Pancreas (tissue), 10 donors: ENCODE data around the gene PPFIBP2. TPM values are rescaled to one million over a fixed set of nuclear protein-coding genes. Genes with fewer than 3 reads are reported as not detected.
"Not testable (repeated sequence)": the region's sequence is repeated elsewhere in the genome, so short reads cannot be mapped to it uniquely, and the experiment has no call there.

Experiments
- ATAC-seq, 4 donors: fragments of 200-7000 bp; cut with Tn5 transposase; one replicate each; pipeline versions ENCODE4 v1.8.0 to v1.9.1; 2020; ENCODE audit warnings: mild to moderate bottlenecking in 4 of 4, moderate library complexity in 4 of 4
- DNase-seq, 6 donors: peaks; one replicate each; pipeline ENCODE4 v3.0.0-alpha.2; 2020
- FAIRE-seq: peaks from 2 replicates; lab custom pipeline; 2012; peaks lifted over from hg19 to GRCh38; lab: Jason Lieb, UNC
- H3K27ac ChIP-seq, 4 donors: fragments of 200-600 bp; sonication (generic); 1 replicate in 3 of 4; 2 replicates in 1 of 4; pipeline versions ENCODE4 v1.5.0 to v1.8.0; 2020
- H3K27me3 ChIP-seq, 4 donors: fragments of 200-600 bp; one replicate each; pipeline ENCODE4 v1.8.0; 2021
- H3K36me3 ChIP-seq, 3 donors: fragments of 200-600 bp; sonication (generic) in 1 of 3; one replicate each; pipeline versions ENCODE4 v1.5.0 to v1.8.0; 2020 to 2021
- H3K4me1 ChIP-seq, 3 donors: fragments of 200-600 bp; one replicate each; pipeline ENCODE4 v1.8.0; 2021
- H3K4me3 ChIP-seq, 4 donors: fragments of 200-600 bp; sonication (generic) in 2 of 4; one replicate each; pipeline versions ENCODE4 v1.5.0 to v1.8.0; 2020 to 2021
- H3K9me3 ChIP-seq, 4 donors: fragments of 200-600 bp; one replicate each; pipeline ENCODE4 v1.8.0; 2021
- WGBS, 2 donors: extraction: QIAGEN DNeasy Blood & Tissue Kit; methylation state at CpG; one replicate each; pipeline ENCODE4 v1.1.7; 2013; 5-methylcytosine and 5-hydroxymethylcytosine counted together
- intact Hi-C, 3 donors: fragments of 100-400 bp; cut with DNase I; formaldehyde crosslinking; loops; one replicate each; pipeline versions ENCODE4 v1.11.1 to v1.14.2; 2022
- polyA plus RNA-seq, 2 donors: library from polyadenylated mRNA; stranded (reverse); fragments of 200-250 nt; gene quantifications; one replicate each; pipeline ENCODE4 v1.2.3, GENCODE V29; 2013
- total RNA-seq, 6 donors: library from RNA; stranded (reverse); fragmentation: NEBNext Ultra II Directional in 4 of 6; extraction: Animal tissue kit (Norgen Biotek cat#: 25700) in 4 of 6; gene quantifications; one replicate each; pipeline versions ENCODE4 v1.2.1 to v1.2.4, GENCODE V29; 2021 to 2023
- TF ChIP-seq, protein P1 (sequence below), 4 donors: fragments of 200-600 bp; sonication (generic) in 3 of 4; IDR thresholded peaks; one replicate each; pipeline versions ENCODE4 v1.5.0 to v1.8.0; 2021; ENCODE audit warnings: antibody characterized with exemption in 4 of 4
- donor health status: healthy with polysubstance abuse.
- donor health status: DM: no; HTN: no; CAD: no; lungs with moderate emphysema.
- donor health status: DM: no; HTN: no; CAD: no.
- donor health status: control.
- donor health status: control.
- donor health status: Bipolar disorder and iron deficiency.
- donor health status: DM: yes; HTN: yes; CAD: no.
- donor health status: DM: no; HTN: no; CAD: no.
- donor health status: DM: no; HTN: no; CAD: no.
- donor health status: DM: yes; HTN: yes; CAD: no.

The PPFIBP2 gene
- total and polyA plus RNA-seq, 8 donors: 8.0 to 24.7 (median 11.4) TPM

DNA sequence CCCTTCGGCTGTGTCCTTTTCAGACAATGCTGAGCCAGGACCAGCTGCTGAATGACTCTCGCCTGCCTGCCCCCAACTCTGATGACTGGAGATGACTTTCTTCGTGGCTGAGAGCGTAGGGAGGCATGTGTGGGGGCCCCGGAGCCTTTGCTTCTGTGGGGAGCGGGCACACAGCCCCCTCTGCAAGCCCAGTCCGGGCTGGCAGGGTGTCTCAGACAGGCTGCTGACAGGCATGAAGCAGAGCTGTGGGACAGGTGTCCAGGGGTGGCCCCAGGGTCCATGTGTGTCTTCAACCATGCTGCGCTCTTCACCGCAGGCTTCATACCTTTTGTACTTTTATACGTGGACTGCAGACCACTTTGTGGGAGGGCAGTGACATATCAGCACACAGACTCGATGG is 142.9 kb downstream of the PPFIBP2 start:
- no peak for FAIRE-seq
- intact Hi-C loops: loop anchor here in 2 of 3 donors (2.0 to 5.0 kb wide), 2 partner anchors 84 to 86 kb away; no protein-coding TSS in a partner anchor
- H3K4me3 ChIP-seq: no peak overlapping the region
- H3K27me3 ChIP-seq: no peaks in the 10 kb centered on the region
- ATAC-seq: peak in 1 of 4 donors; percentile 22
- 83 to 86% methylated on average over 11 of the region's 11 CpGs for WGBS, 2 donors
- no peak overlapping the region for H3K27ac ChIP-seq
- H3K36me3 ChIP-seq: peaks cover 7 to 27% (median 13%) of the 10 kb centered on the region in 3 donors
- DNase-seq: peak in 1 of 6 donors; percentile 9
- no peaks in the 10 kb centered on the region for H3K4me1 ChIP-seq
- TF ChIP-seq, protein P1, sequence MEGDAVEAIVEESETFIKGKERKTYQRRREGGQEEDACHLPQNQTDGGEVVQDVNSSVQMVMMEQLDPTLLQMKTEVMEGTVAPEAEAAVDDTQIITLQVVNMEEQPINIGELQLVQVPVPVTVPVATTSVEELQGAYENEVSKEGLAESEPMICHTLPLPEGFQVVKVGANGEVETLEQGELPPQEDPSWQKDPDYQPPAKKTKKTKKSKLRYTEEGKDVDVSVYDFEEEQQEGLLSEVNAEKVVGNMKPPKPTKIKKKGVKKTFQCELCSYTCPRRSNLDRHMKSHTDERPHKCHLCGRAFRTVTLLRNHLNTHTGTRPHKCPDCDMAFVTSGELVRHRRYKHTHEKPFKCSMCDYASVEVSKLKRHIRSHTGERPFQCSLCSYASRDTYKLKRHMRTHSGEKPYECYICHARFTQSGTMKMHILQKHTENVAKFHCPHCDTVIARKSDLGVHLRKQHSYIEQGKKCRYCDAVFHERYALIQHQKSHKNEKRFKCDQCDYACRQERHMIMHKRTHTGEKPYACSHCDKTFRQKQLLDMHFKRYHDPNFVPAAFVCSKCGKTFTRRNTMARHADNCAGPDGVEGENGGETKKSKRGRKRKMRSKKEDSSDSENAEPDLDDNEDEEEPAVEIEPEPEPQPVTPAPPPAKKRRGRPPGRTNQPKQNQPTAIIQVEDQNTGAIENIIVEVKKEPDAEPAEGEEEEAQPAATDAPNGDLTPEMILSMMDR (IDR thresholded peaks at IDR 0.05): no peak
- H3K9me3 ChIP-seq: no peaks in the 10 kb centered on the region

DNA sequence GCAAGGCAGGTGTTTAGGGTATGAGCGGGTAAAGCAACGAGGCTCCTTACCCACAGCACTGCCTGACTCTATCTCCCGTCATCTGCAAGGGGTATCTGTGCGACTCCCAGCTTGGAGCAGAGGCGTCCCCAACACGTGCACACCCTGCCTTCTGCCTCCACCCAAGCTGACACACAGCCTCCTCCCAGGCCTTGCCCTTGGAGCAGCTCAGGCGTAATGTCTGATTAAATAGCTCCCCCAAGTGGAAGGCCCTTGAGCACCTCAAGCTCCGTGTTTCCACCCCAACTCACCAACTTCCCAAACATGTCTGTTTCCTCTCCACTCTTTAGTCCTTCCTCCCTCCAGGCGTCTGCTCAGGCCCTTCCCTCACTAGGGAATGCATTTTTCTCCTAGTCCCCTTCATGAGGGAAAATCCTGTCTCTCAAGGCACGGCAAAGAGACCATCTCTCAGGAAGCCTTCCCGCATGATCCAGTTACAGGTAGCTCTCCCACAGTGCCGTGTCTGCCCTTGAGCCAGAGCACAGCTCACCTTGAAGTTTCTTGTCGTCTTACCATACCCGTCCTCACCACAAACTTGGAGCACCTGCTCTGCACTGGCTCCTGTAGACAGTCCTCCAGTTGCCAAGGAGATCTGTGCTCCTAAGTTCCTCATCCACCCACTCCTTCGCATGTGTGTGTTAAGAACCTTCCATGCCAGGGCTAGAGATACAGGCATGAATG is 143.7 kb downstream of the PPFIBP2 start:
- Histone ChIP-seq H3K9me3 (no peaks in the 10 kb centered on the region), H3K27me3 (no peaks in the 10 kb centered on the region), H3K27ac (no peak overlapping the region), H3K4me3 (no peak overlapping the region), H3K4me1 (no peaks in the 10 kb centered on the region), H3K36me3 (peaks cover 7 to 20% (median 10%) of the 10 kb centered on the region in 3 donors)
- DNase-seq (peak in 4 of 6 donors; percentile 50 to 73 (median 52)), FAIRE-seq (no peak), ATAC-seq (peak; percentile 85 to 98 (median 97))
- TF ChIP-seq, protein P1 (IDR thresholded peaks at IDR 0.05): peak in 3 of 4 donors; percentile 16 to 28 (median 23)
- intact Hi-C loops: loop anchor here in 2 of 3 donors (2.0 to 5.0 kb wide), 2 partner anchors 85 to 87 kb away; no protein-coding TSS in a partner anchor
- 48 to 54% methylated on average over 15 of the region's 15 CpGs for WGBS, 2 donors

DNA sequence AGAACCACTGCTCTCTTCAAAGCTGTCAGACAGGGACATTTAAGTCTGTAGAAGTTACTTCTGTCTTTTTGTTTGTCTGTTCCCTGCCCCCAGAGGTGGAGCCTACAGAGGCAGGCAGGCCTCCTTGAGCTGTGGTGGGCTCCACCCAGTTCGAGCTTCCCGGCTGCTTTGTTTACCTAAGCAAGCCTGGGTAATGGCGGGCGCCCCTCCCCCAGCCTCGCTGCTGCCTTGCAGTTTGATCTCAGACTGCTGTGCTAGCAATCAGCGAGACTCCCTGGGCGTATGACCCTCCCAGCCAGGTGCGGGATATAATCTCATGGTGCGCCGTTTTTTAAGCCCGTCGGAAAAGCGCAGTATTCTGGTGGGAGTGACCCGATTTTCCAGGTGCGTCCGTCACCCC is 149.7 kb downstream of the PPFIBP2 start:
- 86 to 87% methylated on average over 8 to 16 of the region's 16 CpGs for WGBS, 2 donors
- H3K27me3 ChIP-seq, intact Hi-C loops, H3K4me1 ChIP-seq, H3K9me3 ChIP-seq, H3K27ac ChIP-seq, DNase-seq, ATAC-seq, FAIRE-seq, H3K36me3 ChIP-seq, H3K4me3 ChIP-seq: not testable (repeated sequence)

DNA sequence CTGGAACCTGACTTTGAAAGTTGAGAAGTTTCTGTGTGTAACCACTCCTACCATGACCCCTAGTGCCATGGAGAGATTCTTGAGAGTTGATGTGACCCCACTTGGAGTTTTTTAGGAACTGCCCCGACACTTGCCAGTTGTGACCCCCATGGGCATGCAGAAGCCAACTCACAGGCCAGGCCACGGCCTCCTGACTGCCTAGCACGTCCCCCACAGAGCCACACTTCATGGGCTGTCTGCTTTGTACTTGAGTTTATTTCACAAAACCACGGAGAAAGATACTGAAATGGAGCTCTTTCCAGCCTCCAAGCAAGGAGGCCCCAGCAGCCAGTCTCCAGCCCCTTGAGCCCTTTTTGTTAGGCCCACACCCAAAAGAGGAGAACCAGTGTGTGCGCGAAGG is 151.1 kb downstream of the PPFIBP2 start:
- Histone ChIP-seq H3K9me3 (no peaks in the 10 kb centered on the region), H3K4me3 (no peak overlapping the region), H3K4me1 (no peaks in the 10 kb centered on the region), H3K27ac (no peak overlapping the region), H3K27me3 (no peaks in the 10 kb centered on the region), H3K36me3 (no peaks in the 10 kb centered on the region)
- WGBS, 2 donors: 77 to 82% methylated on average over 6 of the region's 6 CpGs
- no peak for ATAC-seq
- TF ChIP-seq, protein P1 (IDR thresholded peaks at IDR 0.05): no peak
- no peak for FAIRE-seq
- peak in 1 of 6 donors; percentile 26 for DNase-seq
- intact Hi-C loops: loop anchor here in 1 of 3 donors (5.0 kb wide), 1 partner anchor 98 kb away; no protein-coding TSS in a partner anchor

DNA sequence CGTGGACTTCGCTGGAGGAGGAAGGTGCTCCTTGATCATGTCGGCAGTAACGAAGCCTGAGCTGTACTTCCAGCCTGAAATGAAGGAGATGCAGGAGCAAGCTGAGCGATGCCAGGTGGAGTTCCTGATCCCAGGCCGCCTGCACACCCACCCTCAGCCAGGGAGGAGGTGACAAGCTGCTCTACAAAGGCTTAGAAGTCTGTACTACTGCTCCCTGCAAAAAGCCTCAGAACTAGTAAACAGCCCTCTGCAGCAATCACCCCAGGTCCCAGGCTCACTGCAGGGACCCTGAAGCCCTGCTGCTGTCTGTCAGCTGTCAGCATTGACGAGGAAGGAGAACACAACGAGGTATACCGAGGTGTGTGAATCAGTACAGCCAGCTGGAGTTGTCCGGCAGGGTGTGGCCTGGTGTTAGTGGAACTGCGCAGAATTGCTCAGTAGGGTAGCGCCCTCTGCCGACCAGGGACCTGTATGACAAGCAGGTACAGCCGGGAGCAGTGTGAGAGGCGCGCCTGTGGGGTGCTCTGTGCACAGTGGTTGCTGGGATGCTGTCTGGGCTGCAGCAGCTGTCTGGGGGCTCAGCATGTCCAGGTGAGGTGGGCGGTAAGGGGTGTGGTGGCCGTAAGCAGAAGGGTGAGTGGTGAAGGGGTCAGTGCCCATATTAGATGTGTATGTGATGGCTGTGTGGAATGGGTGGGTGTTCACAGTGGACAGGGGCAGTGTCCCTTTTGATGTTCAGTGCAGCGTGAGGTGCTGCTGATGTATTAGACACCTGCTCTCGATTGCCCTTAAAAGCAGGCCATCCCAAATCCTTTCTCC is 151.9 kb downstream of the PPFIBP2 start:
- 35 to 36% methylated on average over 20 of the region's 20 CpGs for WGBS, 2 donors
- intact Hi-C loops: loop anchor here in 1 of 3 donors (5.0 kb wide), 1 partner anchor 98 kb away; no protein-coding TSS in a partner anchor
- Histone ChIP-seq H3K4me1 (no peaks in the 10 kb centered on the region), H3K4me3 (no peak overlapping the region), H3K27ac (no peak overlapping the region), H3K36me3 (no peaks in the 10 kb centered on the region), H3K9me3 (no peaks in the 10 kb centered on the region), H3K27me3 (no peaks in the 10 kb centered on the region)
- no peak for FAIRE-seq
- peak; percentile 74 to 98 (median 90) for DNase-seq
- TF ChIP-seq, protein P1 (IDR thresholded peaks at IDR 0.05): peak; percentile 81 to 94 (median 86)
- peak; percentile 97 to 100 (median 100) for ATAC-seq
